ENCODE data around the gene HSP90AB1.
A peak's percentile ranks its signal among the peaks of the same experiment; 100 is the strongest.

Gene HSP90AB1

DNA sequence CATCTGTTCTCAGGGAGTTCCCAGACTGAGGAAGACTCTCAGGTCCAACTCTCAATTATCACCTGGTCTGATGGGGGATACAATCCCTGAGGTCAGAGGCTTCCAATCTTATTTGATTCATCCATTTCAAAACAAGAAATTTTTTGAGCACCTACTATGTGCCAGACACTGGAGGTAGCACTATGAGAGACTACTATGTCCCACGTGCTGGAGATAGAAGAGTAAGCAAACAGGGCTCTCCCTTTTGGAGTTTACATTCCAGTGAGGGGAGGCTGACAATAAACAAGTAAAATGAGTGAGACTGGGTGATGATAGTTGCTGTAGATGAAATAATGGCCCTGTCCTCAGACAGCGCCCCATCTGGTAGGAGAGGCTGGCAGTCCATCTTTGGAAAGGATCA lies 39.8 kb downstream of the HSP90AB1 start:
- DNase-seq (ENCODE audit: low read depth): no peak

DNA sequence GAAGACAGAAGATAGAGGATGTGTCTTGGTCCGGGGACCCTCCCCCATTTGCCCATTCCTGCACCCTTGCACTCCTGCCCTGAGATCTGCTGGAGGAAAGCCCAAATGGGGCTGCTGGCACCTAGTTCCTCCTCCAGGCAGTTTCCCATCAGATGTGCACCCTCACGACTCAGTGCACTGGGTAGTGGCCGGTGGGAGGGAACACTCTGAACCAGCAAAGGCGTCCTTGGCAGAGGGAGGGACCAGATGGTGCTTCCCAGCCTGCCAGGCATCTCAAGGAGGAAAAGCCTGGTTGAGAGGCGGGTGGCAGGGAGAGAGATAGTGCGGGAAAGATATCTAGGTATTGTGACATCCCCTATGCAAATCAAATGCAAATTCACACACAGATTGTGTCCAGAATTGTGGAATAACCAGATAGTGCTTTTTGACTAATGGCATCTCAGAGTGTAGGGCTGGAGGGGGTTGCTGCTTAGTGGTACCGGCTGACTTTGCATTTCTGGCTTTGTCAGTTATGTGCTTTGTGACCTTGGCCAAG lies 42.9 kb downstream of the HSP90AB1 start:
- DNase-seq (ENCODE audit: low read depth): no peak

DNA sequence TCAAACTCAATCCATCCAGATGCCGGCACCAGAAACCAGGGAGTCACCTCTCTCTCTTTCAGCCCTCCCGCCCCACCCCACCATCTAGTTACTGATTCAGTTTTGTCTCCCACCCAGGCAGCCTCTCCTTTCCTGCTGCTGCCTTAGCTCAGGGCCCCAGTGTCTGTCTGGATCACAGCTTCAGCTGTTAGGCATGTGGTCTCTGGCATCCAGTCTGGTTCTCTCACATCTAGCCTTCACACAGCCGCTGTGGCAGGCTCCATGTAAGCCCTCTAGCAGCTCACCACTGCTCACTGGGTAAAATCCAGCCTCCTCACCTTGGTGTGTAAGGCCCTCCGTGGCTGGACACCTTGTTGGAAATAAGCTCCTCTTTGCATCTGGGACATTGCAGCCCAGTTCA lies 44.9 kb downstream of the HSP90AB1 start:
- no peak for DNase-seq (ENCODE audit: low read depth)

DNA sequence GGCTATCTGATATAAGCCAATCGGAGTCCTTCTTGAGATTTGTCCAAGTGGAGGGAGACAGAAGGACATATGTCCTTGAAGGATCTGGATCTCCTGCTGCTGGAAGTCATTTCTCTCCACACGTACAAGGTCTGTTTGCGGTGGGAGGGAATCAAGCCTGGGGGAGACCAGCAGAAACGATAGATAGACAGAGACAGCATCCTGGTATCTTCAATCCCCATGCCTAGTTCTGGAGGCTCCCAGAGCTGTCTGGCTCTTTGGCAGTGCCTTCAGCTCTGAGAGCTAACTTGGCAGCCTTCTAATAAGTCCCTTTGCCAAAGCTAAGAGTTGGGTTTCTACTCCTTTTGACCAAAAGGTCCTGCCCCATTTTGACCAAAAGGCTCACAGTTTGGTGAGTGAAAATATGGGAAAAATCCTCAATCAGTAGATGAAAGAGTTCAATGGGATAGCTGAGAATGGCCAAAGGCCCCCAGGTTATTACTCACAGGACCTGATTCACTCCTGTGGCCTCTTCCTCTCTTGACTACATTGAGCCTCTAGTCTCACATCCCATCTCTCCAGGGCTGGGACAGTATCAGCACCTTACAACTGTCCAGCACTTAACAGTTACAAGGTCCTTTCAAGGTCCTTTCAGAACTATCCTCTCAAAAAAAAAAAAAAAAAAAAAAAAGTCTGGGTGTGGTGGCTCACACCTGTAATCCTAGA lies 45.9 kb downstream of the HSP90AB1 start:
- DNase-seq (ENCODE audit: low read depth): no peak

DNA sequence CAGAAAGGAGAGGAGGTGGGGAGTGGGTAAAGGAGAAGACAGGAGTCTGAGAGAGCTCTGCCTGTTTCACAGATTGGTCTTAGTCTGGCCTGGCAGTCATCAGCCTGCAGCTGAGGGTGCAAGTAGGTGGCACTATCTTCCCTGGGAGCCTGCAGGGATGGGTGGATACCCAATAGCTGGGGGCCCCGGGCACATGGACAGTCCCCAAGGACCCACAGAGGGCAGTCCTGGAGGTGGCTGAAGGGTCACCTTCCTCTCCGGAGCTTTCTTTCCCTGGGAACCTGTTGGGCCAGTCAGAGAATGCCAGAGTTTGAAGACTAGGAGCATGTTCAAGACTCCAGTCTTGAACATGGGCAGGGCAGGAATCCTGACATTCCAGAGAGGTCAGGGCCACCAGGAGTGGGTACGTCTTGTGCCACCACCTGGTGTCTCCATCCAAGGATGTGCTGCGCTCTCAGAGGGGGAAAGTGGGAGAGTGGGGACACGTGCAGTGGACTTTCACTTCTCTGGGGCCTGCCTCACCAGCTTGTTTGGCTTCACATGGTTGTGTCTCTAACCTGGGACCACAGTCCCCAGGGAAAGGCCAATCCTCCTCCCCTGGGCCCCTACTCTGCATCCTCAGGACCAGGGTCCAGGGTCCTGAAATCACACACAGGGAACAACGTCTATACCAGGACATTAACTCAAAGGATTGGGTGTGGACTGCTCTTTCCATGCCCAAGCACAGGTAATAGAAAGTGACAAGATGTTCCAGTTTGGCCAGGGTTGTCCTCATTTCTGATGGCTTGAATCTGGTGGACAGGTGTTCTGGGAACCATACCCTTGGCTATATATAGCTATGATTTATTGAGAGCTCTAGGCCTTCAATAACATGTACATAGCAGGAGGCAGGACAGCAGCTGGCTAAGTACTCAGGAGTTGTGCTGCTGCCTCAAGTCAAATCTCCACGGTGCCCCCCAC lies 48.2 kb downstream of the HSP90AB1 start:
- DNase-seq (ENCODE audit: low read depth): no peak

DNA sequence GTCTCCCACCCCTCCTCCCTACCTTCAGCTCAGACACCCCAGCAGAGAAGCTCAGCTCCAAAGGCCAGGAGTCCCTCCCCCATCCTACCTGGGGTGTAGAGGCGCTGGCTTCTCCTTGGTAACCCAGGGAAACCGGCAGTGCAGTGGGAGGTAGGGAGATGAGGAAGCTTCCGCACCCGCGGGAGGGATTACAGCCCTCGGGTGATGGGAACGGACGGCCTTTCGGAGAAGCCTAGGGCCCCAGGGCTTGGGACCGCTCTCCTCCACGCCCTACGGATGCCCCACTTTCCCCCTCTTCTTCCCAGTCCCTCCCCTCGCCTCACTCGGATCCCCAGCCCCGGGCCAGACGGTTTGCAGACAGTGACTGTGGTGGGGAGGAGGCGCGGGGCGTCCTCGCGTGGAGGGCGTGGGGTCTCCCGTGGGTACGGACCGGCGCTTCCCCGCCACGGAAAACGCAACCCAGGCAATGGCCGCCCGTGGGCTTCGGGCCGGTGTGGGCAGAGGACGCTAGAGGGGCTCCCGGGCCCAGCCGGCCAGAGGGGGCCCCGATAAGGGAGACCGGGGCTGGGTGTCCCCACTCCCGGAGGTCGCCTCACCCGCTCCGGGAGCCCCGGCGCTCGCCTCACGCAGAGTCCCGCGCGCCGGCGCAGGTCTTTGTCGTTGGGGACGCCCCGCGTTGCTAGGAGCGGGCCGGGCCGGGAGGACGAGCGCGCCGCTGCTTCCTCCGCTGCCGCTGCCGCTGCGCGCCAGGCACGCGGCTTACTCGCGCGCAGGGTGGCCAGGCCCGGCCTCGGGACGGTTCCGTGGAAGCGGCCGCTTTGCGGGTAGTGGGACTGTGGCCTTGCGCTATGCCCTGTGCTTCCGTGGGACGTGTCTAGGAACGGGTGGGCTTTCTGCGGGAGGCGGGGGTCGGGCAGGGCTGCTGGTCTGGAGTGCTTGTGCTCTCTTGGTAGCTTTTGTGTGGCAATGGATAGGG lies 50.5 kb downstream of the HSP90AB1 start:
- DNase-seq (ENCODE audit: low read depth): peak; percentile 24

DNA sequence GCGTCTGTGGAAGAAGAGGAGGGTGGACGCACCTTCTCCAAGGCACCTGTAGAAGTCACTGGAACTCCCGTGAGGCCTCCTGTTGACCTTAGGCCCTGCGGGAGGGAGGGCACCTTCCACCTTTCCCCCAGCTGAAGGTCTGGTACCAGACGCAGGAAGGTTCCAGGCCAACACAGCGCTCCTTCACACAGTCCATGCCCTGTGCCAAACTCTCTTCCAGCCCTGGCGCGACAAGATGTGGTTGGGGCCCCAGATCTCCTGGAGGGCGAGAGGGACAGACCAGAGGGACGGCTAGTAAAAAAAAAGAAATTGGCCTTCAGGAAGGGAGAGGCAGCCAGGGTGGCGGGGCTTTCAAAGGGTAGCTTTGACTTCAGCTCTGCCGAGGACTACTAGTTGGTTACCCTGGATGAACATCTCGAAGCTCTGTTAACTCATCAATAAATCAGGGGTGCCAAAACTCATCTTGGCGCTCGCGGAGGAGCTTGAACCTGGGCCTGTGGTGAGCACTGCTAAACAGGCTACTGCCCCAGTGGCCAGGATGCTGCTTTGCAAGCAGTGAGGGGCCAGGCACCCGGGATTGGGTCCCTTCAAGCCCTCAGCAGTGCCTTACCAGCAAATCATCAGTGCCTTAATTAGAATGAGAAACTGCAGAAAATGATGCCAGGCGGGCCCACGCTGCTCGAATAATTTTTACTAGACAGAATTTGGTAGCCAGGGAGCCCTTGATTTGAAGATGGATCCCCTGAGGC lies 51.3 kb downstream of the HSP90AB1 start:
- no peak for DNase-seq (ENCODE audit: low read depth)

DNA sequence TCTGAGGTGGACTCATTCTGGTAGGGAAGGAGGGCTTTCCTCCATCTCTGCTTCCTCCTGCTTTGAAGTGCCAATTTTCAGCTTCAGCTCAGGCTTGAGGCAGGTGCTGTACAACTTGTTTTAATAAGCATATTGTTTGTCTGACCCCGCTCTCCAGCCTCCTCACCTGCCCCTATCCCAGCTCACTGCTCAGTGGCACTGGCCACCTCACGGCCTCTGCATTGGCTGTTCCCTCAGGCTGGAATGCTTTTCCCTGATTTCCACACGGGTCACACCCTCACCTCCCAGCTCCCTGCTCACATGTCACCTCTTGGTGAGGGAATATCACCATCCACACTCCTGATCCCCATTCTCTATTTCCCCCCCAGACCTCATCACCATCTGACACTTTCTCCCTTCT lies 52.0 kb downstream of the HSP90AB1 start:
- no peak for DNase-seq (ENCODE audit: low read depth)

DNA sequence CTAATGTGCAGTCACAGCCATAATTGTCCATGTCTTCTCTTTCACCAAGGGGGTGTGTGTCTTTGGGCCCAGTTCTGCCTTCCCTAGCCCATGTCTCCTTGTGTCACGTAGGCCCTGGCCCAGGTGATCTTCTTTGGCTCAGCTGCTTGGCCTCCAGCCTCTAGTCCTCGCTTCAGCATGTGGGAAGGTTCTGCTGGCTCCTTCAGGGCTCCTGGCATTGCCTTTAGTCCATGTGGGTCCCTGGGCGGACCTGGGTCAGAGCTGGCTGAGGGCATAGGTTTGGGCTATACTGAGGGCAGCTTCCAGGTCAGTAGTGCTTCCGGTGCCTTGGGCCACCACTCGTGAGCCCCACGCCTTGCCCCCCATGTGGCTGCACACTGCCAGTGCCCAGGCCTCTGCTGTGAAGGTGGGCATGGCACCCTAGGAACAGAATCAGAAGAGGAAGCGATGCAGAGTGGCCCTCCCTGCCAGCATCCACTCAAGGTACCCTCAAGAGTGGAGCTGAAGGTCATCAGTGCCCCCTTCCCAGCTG lies 53.5 kb downstream of the HSP90AB1 start:
- no peak for DNase-seq (ENCODE audit: low read depth)

DNA sequence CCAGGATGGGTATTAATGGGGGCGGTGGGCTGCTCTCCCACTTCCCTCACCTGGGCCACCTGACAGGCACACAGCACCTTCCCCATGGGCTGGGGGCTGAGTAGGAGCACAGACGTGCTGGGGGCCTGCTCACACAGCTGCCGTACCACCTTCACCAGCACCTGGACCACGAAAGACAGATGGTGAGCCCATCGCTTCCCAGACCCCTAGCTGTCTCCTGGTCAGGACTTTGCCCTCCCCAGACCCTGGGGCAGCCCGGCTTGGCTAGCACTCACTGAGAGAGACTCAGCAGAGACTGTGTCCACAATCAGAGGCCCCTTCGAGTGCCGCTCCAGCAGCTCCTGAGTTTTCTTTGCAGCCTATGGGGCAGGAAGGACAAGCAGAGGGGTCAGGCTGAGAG lies 54.2 kb downstream of the HSP90AB1 start:
- DNase-seq (ENCODE audit: low read depth): no peak

DNA sequence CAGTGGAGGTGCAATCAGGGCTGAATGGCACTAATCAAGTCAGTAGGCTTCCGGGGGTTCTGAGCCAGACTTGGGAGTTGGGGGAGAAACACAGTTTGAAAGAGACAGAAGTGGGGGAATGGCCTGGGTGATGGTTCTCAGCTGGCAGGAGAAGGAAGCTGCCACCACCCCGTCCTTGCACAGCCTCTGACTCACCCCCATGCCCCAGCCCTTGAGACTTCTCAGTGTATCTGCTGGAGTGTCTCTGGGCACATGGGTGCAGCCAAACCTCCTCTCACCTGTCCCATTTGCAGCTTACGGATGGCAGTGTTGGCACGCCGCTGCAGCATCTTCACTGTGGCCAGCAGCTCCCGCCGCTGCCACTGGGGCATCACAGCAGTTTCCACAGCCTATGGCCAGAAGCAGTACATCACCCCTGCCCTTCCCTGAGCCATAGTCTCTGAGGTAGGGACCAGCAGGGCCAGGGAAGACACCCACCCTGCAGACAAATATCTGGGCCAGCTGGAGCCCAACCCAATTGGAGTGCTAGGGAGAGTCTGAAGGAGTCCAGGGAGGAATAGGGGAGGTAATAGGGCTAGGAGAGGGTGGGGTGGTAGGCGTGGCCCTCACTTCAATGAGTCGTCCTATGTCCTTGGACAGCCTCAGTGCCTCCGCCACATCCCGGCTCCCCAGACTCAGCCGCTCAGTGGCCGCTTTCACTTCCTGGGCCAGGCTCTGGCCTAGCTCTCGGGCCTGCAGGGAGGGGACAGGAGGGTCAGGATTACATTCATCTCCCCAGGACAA lies 55.1 kb downstream of the HSP90AB1 start:
- no peak for DNase-seq (ENCODE audit: low read depth)

DNA sequence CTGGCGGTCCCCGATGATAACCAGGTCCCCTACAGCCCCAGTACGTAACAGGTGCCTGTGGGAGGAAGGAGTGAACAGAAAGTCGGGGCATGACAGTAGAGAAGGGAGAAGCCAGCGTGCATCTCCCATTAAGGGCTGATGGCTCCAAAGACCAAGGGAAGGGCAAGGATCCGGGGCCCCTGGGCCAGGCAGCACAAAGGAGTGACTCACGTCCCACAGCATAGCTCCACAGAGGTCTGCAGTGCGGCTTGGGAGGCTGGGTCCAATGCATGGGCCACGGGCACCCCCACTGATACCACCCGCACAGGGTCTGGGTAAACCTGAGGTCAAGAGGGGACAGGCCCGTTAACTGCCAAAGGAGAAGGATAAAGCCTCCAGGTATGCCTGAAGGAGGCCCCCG lies 56.0 kb downstream of the HSP90AB1 start:
- DNase-seq (ENCODE audit: low read depth): no peak
